Choroid plexus epithelial cell (primary cell): ENCODE results near the gene CAPRIN1.

Experiments used
- DNase-seq: peaks from one replicate; pipeline ENCODE4 v3.0.0-alpha.2; 2010; ENCODE audit warnings: low read depth
- H3K4me3 ChIP-seq: 2 replicates; pipeline ENCODE4 v1.5.1; 2011; ENCODE audit warnings: low read depth, mild to moderate bottlenecking, control low read depth, low read length, moderate library complexity
- TF ChIP-seq, protein P1 (sequence below): conservative IDR thresholded peaks from 2 replicates; pipeline ENCODE4 v1.5.1; 2011; ENCODE audit warnings: low read depth, mild to moderate bottlenecking, control low read depth, inconsistent platforms, low read length, moderate library complexity

Gene CAPRIN1

DNA sequence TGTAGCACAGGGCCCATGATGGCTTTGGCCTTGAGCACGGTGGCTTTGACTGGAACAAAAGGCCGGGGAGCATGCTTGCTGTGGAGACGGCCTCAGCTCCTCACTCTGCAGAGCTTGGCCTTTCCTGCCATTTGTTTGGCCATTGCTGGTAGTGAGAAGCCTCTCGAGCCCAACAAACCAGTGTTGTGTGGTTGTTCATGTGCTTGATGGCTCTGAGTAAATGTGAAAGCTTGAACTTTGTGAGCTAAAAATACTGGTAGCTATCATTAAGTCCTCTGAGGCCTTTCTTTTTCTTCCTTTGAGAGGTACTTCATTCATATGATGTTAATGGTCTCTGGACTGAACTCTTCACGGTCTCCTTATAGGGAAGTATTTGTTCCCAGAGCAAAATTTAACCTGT, 93.5 kb downstream of the CAPRIN1 start:
- no peak for DNase-seq

DNA sequence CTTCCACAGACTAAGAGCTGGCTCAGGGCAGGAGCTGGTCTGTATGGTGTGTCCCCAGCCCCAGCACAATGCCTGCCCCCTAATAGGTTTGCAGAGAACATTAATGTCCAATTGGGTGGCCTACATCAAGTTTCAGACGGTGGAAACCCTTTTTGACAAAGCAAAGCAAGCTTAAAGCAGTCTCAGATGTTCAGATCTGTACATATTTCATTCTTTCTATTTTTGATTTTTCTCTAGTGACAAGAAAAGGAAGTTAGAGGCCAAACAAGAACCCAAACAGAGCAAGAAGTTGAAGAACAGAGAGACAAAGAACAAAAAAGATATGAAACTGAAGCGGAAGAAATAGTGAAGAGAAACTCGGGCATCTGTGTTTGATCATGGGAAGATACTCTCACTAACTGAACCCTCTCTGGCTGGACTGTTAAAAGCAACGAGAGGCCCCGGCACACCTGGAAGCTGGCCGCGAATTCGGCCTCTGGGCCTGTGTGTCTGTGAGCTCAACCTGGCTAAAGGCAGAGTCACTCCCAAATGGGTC, 94.4 kb downstream of the CAPRIN1 start:
- TF ChIP-seq, protein P1, sequence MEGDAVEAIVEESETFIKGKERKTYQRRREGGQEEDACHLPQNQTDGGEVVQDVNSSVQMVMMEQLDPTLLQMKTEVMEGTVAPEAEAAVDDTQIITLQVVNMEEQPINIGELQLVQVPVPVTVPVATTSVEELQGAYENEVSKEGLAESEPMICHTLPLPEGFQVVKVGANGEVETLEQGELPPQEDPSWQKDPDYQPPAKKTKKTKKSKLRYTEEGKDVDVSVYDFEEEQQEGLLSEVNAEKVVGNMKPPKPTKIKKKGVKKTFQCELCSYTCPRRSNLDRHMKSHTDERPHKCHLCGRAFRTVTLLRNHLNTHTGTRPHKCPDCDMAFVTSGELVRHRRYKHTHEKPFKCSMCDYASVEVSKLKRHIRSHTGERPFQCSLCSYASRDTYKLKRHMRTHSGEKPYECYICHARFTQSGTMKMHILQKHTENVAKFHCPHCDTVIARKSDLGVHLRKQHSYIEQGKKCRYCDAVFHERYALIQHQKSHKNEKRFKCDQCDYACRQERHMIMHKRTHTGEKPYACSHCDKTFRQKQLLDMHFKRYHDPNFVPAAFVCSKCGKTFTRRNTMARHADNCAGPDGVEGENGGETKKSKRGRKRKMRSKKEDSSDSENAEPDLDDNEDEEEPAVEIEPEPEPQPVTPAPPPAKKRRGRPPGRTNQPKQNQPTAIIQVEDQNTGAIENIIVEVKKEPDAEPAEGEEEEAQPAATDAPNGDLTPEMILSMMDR, result no peak
- no peak for DNase-seq
- no peak overlapping the region for H3K4me3 ChIP-seq

More for the DNA sequence above, 93.5 kb downstream of the CAPRIN1 start:
- TF ChIP-seq, protein P1, result no peak
- no peak overlapping the region for H3K4me3 ChIP-seq

DNA sequence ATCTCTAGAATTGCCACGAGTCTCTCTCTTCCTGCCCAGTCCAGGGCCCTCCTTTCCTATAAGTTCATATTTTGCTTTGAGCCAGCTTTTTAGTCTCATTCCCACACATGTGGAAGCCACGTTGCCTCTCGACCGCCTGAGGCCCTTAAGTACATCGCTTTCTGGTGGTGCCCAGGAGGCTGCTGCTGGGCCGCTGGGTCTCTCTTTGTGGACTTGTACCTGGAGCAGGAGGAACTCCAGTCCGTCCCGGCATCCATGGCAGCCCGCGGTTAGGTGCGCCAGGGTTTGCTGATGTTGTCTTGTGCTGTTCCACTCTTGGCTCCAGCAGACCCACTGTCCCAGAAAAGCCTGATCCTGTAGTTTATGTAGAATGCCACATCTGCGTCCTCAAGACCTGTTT, 94.9 kb downstream of the CAPRIN1 start:
- no peak for DNase-seq
- H3K4me3 ChIP-seq, result no peak overlapping the region
- TF ChIP-seq, protein P1, result no peak

DNA sequence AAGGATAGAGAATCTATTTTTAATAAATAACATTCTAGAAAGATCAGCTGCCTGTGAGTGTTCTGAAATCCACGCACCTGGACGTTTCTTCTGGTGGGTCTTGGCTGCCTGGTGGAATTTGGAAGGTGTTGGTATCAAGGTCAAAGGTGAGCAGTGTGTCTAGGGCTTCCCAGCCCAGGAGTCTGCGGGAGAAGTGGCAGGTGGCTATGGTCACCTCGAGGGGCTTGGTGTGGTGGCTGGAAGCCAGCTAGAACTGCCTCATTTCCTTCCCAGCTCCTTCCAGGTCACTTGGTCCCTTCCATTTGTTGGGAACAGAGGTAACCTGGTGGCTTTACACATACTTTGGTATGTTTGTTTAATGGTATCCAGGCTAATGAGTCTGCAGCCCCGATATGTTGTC, 95.3 kb downstream of the CAPRIN1 start:
- DNase-seq, result no peak

DNA sequence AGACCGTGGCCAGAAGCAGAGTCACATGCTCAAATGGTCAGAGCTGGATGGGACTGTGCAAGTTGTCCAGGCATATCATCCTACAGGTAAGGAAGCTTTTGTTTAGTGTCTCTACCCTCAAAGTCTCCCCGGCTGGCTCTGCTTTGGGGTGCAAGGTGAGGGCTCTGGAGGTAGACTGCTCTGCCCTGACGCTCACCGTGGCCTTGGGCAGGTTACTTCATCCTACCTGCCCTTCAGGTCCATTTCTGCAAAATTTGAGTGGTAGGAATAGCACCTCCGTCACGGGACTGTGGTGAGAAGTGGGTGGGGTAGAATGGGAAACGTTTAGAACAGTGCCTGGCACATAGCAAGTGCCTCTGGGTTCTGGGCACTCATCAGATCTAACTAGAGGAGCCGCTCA, 96.0 kb downstream of the CAPRIN1 start:
- TF ChIP-seq, protein P1, result no peak
- no peak for DNase-seq

More for the DNA sequence above, 95.3 kb downstream of the CAPRIN1 start:
- H3K4me3 ChIP-seq, result no peak overlapping the region
- TF ChIP-seq, protein P1, result no peak

DNA sequence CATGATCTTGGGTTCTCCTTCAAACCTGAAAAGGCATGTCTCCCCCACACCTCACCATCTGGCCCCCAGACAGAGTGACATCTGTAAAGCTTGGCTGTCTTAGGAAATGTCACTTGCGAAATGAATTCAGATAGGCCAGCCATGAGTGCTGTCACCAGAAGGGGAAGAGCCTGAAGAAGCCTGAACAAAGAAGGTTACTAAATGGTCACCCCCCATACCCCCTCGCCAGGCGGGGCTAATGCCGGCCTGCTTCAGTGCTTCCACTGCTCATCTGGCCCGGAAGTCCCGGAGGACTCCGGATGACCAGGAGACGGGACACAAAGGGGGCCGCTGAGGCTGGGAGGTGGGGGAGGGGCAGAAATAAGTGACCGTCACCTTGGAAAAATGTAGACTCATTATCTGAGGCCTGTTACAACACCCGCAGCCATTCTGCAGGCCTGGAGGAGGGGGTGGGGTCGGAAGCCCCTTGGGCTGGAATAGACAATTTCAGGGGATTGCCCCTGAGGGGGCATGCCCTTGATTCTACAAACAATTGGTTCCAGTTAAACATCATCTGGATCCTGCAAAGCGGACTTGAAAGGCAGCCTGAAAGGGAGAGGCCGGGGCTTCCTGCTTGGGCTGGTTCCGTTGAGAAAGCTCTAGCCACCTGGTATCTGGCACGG, 97.1 kb downstream of the CAPRIN1 start:
- no peak for DNase-seq
- TF ChIP-seq, protein P1, result no peak
- H3K4me3 ChIP-seq, result no peak overlapping the region

More for the DNA sequence above, 96.0 kb downstream of the CAPRIN1 start:
- H3K4me3 ChIP-seq, result no peak overlapping the region

DNA sequence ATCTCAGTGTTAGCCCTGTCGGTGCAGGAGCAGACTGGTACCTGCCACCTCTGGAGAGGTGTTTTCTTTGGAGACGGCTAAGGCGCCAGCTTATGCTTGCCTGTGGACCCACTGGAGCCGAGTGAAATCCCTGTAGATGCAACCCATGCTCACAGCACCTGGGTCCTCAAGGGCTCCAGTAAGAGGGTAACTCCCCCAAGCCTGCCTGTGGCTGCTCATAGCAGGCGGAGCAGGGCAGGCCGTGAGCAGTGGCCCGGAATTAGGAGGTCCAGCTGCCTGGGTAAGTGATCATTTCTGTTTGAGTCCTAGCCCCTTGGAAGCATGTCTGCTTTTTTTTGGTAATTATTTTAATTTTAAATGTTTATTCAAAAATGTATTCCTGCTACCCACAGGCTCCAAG, 97.7 kb downstream of the CAPRIN1 start:
- TF ChIP-seq, protein P1, result no peak
- no peak overlapping the region for H3K4me3 ChIP-seq
- no peak for DNase-seq
